GM18870 (cell line): ENCODE results near the gene THOP1.
"Not testable (repeated sequence)": the region's sequence is repeated elsewhere in the genome, so short reads cannot be mapped to it uniquely, and the experiment has no call there.

ENCODE experiments used
- ATAC-seq: cut with Tn5 transposase; IDR thresholded peaks from one replicate; pipeline ENCODE4 v1.9.1; 2021; ENCODE audit warnings: moderate library complexity; ENCODE audit not compliant: unreplicated experiment

Gene THOP1

DNA sequence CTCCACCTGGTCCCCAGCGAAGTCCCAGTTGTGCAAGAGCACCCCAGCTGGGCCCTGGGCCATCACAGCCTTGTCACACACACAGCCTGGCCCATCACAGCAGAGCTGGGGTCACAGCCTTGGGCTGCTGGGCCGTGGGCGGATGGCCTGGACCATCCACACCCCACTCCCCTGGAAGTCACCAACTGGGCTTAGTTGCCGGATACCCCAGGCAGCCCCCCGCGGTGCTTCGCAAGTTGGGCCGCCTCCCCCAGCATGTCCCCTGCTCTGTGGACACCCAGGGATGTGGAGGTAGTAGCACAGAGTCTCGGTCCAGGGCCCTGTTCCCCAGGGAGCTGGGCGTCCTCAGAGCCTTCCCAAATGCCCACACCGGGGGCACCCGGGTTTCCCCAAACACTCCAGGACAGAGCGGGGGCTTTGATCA lies 29.9 kb downstream of the THOP1 start:
- ATAC-seq: no peak

DNA sequence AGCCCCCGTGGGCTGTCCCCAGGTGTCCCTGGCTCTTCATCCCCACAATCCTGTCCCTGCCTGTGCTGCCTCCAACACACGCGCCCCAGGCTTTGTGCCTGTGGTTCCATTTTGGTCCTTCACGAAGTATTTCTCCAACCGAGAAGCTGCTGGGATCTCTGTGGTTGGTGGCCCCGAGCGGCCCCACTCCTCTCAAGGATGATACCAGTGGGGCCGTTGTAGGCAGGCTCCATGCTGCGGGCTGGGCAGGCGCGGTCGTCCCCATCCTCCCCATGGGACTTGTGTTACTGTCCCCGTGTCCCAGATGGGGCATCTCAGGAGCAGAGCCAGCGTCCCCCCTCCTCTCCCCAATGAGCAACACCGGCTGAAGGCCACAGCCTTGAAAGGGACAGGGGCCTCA lies 30.6 kb downstream of the THOP1 start:
- ATAC-seq: no peak

DNA sequence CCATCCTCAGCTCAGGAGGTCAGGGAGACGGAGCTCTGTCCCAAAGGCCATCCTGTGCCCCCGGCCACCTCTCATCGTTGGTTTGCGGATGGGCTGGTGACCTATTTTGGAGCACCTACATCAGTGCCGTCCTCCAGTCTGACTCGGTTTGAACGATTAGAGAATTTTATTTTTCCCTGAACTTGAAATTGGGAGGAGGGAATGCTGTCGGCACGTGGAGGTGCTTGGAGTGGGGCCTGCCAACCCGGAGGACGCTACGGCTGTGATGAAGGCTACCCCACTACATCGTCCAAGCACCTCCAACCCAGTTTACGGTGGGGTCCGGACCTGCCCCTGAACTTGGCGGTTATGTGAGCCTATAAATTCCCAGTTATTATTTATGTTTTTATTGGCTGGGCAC lies 31.3 kb downstream of the THOP1 start:
- no peak for ATAC-seq

DNA sequence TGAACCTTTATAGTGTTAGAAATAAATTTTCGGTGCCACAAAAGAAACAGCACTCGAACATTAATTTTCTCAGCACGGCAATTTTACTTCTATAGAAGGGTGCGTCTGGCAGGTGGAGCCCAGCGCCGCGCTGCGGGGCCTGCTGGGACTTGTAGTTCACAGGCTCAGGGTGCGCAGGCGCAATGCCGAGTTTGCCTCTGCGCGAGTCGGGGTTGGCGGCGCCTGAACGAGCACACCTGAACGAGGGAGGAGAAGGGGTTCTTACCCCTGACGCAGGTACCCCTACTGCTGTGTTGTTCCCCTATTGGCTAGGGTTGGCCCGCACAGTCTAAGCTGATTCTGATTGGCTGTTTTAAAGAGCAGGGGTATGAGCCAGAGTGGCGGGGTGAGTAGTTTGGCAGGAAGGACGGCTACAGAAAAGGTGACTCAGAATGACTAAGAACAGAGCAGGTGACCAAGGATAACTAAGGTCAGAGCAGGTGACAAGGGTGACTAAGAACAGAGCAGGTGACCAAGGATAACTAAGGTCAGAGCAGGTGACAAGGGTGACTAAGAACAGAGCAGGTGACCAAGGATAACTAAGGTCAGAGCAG lies 32.0 kb downstream of the THOP1 start:
- not testable (repeated sequence) for ATAC-seq

DNA sequence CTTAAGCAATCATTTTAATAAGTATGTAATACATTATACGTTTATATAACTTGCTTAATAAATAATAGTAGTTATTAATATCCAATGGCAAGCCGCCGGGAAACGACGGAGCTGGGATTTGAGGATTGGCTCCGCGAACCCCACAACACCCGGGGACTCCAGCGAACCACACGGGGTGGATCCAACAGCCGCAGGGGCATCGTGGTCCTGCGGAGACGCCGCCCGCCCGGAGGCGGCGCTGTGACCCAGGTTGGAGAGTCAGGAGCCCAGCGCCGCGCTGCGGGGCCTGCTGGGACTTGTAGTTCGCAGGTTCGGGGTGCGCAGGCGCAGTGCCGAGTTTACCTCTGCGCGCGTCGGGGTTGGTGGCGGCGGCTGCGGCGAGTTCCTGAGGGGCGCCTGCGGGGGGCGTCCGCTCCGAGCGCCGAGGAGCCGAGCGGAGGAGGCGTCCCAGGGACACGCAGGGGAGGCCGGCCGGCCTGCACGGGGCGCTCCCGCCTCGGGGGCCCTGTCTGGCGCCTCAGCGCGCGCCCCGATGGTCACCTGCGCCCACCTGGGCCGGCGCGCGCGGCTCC lies 34.3 kb downstream of the THOP1 start, which contains the start of gene ZNF554:
Gene ZNF554 (plus strand): TSS at position 329 of the 572 bp plus-strand sequence. CDS start 204 bp downstream, at position 533.
- peak; percentile 71 for ATAC-seq

DNA sequence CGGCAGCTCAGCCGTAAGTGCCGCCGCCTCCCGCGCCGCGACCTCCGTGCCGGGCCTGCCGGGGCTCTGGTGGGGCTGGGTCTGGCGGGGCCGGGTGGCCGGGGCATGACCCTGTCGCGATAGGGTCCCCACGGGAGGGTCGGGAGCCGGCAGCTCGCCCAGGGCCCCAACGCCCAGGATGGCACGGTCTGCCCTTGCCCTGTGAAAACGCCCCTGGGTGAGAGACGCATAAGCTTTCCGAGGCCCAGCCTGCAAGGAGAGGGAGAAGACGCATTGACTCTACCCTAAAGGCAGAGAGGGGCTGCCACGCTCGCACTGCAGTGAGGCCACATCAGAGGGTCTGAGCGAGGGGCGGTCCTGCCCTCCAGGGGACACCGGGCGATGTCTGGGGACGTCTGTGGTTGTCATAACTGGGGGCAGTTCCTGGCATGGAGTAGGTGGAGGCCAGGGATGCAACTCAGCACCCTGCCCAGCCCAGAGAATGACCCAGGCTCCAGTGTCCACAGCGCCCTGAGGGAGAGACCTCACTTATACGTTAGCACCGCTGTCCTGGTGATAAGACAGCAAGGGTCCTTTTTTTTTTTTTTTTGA lies 34.9 kb downstream of the THOP1 start:
- no peak for ATAC-seq

DNA sequence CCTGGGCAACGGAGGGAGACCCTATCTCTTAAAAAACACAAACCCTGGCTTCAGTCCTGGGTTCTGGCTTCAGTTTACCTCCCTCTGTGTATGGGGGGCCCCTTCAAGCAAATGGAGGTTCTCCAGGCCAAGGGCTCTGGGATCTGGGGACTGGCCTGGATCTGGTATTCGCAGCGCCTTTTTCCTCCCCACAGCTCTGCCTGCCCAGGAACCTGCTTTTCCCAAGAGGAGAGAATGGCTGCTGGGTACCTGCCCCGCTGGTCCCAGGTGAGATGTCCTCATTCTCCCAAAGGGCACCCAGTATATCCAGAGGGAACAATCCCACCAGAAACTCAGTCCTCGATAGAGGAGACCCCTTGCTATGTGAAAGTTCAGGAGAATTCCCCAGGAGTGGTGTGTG lies 37.5 kb downstream of the THOP1 start:
- no peak for ATAC-seq

DNA sequence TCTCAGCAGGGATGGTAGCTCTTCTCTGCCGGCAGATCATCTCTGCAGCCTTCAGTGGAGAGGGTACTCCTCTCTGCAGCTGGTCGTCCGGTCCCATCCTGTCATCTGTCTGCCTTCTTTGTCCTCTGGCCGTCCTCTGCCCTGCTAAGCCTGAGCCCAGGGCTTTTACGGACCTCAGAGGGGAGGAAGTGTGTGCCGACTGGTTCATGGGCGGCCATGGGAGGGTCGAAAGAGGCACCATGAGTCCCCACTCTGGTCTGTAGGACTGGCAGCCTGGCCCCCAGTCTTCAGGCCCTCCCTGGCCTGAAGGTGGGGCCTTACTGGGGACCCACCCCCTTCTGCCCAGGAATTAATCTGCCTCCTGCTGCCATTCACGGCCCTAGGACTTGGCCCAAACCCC lies 38.3 kb downstream of the THOP1 start:
- ATAC-seq: no peak

DNA sequence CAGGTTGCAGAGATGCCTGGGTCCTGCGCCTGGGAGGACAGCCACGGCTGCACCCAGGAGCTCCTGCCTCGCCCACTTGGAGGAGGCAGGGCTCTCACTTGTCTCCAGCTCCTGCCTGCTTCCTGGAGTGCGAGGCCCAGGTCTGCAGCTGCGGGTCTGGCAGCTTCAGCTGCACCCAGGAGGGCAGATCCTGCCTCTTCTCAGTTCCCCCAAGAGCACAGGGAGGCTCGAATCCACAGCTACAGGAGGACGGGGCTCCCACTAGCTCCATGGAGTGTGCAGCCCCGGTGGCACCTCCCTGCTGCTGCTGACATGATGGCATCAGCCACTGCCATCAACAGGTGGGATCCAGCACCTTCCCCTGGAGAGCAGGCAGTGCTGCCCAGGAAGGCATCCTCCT lies 38.8 kb downstream of the THOP1 start:
- no peak for ATAC-seq

DNA sequence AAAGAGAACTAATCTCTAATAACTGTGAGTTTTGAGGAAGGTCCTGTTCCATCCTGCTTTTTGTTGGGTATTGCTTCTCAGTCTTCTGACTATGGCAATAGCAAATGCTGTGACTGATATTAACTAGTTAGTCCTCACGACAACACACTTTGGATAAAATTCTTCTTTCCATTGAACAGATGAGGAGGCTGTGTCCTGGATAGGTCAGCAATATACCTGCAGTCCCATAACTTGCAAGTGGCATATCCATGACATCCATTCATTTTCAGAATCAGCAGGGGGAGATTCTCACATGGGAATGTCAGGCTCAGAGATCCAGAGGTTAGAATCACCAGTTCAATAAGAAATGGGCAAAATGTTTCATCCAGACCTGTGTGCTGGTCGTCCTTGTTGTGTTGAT lies 41.7 kb downstream of the THOP1 start:
- no peak for ATAC-seq

DNA sequence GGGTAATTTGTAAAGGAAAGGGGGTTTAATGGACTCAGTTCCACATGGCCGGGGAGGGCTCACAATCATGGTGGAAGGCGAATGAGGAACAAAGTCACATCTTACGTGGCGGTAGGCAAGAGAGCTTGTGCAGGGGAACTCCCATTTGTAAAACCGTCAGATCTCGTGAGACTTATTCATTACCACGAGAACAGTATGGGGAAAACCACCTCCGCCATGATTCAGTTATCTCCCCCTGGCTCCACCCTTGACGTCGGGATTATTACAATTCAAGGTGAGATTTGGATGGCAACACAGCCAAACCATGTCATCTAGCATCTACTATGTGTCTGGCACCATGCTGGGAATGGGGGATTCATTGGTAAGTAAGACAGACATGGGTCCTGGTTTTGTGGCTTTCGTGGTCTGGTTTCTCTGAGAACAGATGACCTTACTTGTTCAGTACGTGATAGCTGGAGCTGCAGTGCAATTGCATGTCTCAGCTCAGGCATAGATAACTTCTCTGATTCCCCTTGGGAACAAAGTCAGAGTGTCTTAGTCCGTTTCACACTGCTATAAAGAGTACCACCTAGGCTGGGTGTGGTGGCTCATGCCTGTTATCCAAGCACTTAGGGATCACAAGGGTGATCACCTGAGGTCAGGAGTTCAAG lies 42.7 kb downstream of the THOP1 start:
- no peak for ATAC-seq

DNA sequence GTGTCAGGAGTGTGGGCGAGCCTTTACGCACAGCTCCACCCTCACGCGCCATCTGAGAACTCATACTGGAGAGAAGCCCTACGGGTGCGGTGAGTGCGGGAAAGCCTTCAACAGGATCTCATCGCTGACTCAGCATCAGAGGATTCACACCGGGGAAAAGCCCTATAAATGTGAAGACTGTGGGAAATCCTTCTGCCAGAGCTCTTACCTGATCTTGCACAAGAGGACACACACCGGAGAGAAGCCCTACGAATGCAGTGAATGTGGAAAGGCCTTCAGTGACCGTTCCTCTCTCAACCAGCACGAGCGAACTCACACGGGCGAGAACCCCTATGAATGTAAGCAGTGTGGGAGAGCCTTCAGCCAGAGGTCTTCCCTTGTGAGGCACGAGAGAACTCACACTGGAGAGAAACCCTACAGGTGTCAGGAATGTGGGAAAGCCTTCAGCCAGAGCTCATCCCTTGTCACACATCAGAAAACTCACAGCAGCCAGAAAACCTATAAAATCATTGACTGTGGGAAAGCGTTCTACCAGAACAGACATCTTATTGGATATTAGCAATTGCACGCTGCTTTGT lies 49.1 kb downstream of the THOP1 start:
- ATAC-seq: no peak

DNA sequence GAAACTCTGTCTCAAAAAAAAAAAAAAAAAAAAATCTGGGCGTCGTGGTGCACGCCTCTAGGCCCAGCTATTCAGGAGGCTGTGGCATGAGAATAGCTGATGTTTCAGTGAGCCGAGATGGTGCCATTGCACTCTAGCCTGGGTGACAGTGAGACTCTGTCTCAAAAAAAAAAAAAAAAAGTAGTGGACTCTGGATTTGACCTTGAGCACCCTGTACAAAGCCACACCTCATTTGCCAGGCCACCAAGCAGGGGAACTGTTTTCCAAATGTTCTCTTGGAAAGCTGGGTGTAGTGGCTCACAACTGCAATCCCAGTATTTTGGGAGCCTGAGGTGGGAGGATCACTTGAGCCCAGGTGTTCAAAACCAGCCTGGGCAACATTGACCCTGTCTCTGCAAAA lies 52.1 kb downstream of the THOP1 start:
- ATAC-seq: no peak

DNA sequence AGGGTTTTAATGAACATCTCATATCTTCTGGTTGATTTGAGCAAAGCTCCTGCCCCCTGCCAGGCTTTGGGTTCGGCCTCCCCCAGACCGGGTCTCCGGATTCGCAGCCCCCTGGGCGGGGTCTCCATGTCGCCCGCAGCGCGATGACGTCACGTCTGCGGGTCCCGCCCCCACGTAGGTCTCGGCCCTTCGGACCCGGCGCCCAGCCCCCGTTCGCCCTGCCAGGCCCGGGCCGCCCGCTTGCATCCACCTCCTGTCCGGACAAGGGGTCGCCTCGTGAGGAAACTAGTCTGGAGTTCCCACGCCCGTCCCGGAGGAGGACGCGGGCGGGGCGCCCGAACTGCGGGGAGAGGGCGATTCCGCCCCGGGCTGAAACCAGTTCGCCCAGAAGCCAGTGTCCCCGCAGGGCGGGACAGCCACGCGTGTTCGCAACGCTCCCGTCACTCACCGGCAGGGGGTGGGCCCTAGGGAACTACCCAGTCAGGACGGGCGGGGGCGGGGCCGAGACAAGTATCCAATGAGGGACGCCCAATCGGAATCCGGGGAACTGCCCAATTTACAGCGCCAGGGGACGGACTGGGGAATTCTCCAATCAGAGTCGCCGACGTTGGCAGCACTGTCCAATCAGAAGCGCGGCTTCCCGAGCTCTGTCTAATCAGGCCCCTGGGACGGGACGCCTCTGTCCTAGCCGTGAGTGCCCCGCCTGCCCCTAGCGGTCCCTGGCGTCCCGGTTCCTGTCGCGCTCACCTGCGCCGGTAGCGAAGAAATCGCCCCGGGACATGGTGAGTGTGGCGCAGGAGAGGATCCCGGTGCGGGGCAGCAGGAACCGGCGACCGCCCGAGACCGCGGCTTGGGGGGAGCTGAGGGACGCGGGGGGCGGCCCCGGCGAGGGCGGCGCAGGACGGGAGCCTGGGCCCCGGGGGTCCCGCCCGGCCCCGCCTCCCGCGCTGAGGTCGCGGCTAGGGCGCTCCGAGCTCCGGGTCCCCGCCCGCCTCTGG lies 55.8 kb downstream of the THOP1 start, which contains the start of gene ZNF555:
Gene ZNF555 (plus strand): TSS at position 682 of the 998 bp plus-strand sequence. CDS start 98 bp downstream, at position 780.
- ATAC-seq: peak; percentile 88

DNA sequence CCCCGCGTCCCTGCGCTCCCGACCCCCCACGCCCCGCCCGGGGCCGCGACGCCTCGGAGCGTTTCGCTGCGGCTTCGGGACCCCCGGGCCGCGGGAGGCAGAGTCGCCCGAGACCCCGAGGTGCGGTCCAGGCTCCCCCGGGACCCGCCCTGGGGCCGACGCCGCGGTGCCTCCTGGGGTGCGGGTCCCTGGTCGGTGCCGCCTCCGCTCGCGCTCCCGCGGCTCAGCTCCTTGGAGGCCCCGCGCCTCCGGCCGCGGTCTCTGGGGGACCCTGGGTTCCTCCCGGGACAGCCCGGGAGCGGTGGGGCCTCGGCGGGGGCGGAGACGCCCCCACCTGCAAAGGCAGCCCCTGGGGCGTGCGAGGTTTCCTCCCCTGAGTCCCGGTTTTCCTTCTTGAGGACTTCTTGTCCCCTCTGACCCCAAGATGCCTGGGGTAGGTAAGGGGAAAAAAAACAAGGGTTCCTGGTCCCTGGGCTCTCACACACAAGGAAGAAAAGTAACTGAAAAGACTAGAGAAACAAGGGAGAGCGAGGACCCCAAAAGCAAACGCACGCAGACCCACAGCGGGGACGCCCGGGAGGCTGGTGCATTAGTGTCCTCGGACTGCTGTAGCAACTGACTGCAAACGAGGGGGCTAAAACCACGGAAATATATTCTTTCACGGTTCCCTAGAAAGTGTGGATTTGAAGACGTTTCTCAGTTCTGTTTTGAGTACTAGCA lies 56.7 kb downstream of the THOP1 start:
- ATAC-seq: no peak

DNA sequence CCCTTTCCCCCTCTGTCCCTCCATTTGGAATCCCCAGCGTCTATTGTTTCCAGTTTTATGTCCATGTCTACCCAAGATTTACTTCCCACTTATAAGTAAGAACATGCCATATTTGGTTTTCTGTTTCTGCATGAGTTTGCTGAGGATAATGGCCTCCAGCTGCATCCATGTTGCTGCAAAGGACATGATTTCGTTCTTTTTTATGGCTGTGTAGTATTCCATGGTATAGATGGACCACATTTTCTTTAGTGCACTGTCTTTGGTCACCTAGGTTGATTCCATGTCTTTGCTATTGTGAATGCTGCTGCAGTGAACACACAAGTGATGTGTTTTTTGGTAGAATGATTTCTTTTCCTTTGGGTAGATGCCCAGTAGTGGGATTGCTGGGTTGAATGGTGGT lies 59.8 kb downstream of the THOP1 start:
- ATAC-seq: no peak

DNA sequence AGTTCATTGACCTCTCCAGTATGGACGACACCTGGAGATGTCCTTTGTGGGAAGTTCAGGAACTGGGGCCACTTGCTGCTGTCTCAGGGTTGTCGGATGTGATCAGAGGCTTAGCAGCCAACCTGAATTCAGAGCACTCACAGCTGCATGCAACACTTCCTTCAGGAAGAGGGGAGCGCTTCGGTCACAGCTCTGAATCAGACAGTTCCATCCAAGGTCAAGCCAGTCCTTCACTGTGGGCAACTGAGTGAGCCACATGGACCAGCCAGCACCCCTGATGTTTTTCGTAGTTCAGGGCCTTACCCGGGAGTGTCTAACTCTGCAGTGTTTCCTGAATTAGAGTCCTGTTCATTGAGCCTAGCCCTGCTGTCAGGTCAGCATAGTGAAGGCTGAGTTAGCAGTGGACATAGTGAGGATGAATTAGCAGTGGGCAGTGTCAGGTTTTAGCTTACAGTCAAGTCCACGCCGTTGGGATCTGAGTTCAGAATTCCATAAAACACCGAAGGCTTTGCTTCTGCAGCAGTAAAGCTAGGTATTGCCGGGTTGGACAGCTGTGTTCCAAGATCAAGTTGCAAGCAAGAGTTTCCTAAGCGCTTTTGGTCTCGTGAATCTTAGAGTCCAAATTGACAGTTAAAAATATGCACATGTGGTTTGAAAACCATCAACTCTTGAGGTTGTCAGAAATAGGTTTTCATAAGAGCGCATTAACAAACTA lies 61.0 kb downstream of the THOP1 start:
- no peak for ATAC-seq

DNA sequence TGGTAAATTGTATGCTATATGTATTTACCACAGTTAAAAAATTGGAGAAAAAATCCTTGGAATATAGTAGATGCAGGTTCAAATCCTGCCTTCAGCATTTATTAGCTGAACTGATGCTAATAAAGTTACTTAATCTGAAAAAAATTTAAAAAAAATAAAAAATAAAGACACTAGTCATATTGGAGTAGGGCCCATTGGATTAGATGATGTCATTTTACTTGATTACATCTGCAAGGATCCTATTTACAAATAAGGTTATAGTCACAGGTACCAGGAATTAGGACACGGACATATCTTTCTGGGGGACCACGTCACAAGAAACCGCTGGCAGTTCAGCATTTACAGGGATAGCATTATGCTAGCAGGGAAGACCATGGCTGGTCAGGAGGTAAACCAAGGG lies 62.2 kb downstream of the THOP1 start:
- ATAC-seq: no peak

DNA sequence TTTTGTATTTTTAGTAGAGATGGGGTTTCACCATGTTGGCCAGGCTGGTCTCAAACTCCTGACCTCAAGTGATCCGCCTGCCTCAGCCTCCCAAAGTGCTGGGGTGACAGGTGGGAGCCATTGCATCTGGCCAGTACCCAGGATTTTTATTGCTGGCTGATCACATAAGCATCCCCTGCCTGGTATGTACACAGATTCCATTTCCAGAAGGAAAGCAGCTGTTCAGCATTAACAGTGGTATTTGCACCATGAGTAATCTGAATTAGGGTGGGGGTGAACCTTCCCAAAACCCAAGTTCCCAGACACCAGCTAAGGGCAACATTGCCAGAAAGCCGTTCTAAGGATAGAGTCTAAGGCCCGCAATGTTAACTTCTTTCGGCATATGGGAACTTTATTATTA lies 63.3 kb downstream of the THOP1 start:
- no peak for ATAC-seq
